BE2C (cell line): ENCODE results near the gene STXBP5L.
"Not testable (repeated sequence)": the region's sequence is repeated elsewhere in the genome, so short reads cannot be mapped to it uniquely, and the experiment has no call there.

Experiments used
- DNase-seq: peaks from one replicate; pipeline ENCODE4 v3.0.0-alpha.2; 2020
- H3K27me3 ChIP-seq: fragments of 250-450 bp; sonication (Bioruptor Pico); 2 replicates; pipeline ENCODE4 v1.5.1; 2020; ENCODE audit warnings: mild to moderate bottlenecking
- H3K36me3 ChIP-seq: fragments of 250-450 bp; sonication (Bioruptor Pico); 2 replicates; pipeline ENCODE4 v1.5.1; 2020; ENCODE audit warnings: mild to moderate bottlenecking
- H3K4me1 ChIP-seq: fragments of 250-450 bp; sonication (Bioruptor Pico); 2 replicates; pipeline ENCODE4 v1.5.1; 2020
- H3K4me3 ChIP-seq: 2 replicates; pipeline ENCODE4 v1.5.1; 2011; ENCODE audit warnings: low read depth, low read length
- H3K9me3 ChIP-seq: fragments of 250-450 bp; sonication (Bioruptor Pico); 2 replicates; pipeline ENCODE4 v1.5.1; 2020
- TF ChIP-seq, protein P1 (sequence below): IDR thresholded peaks from 2 replicates; pipeline ENCODE4 v1.5.1; 2012; ENCODE audit warnings: mild to moderate bottlenecking, low read depth, low read length

Gene STXBP5L

DNA sequence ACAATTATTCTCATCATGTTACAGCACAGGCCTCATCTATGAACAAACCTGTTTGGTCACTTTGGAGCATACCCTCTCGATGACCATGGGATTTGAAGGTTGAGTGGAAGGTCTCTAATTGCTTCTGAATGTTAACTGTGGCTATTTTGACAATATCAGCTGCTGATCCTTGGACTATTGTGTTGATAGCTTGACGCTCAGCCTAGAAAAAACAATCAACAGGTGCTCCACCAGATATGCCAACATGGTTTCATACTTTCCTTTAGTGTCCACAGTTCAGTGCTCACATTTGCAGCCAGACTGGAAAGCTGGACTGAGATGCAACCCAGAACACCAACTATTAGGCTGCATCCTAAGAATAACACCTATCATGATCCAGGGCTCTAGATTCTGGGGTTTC is 528.1 kb downstream of the STXBP5L start:
- peaks cover 26% of the 10 kb centered on the region for H3K36me3 ChIP-seq
- no peaks in the 10 kb centered on the region for H3K27me3 ChIP-seq
- H3K4me1 ChIP-seq = no peaks in the 10 kb centered on the region
- no peaks in the 10 kb centered on the region for H3K9me3 ChIP-seq
- DNase-seq = no peak
- H3K4me3 ChIP-seq = no peak overlapping the region
- TF ChIP-seq, protein P1, sequence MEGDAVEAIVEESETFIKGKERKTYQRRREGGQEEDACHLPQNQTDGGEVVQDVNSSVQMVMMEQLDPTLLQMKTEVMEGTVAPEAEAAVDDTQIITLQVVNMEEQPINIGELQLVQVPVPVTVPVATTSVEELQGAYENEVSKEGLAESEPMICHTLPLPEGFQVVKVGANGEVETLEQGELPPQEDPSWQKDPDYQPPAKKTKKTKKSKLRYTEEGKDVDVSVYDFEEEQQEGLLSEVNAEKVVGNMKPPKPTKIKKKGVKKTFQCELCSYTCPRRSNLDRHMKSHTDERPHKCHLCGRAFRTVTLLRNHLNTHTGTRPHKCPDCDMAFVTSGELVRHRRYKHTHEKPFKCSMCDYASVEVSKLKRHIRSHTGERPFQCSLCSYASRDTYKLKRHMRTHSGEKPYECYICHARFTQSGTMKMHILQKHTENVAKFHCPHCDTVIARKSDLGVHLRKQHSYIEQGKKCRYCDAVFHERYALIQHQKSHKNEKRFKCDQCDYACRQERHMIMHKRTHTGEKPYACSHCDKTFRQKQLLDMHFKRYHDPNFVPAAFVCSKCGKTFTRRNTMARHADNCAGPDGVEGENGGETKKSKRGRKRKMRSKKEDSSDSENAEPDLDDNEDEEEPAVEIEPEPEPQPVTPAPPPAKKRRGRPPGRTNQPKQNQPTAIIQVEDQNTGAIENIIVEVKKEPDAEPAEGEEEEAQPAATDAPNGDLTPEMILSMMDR = no peak

DNA sequence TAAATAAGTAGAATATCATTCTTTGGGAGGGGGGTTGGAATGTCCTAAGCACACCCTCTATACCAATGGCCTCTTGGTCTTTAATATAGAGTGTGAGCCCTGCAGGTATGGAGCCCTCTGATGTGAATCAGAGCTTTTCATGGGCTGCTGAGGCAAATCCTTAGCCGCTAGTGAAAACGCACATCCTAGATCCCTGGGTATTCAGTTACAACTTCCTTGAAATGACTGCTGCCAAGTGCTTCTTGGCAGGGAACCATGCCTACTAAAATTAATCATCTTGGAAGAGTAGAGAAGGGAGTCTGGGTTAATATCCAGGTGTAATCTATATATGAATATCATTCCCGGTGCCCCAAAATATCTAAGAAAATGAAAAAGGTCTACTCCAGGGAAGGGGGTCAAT is 528.6 kb downstream of the STXBP5L start:
- no peaks in the 10 kb centered on the region for H3K4me1 ChIP-seq
- no peak for DNase-seq
- H3K9me3 ChIP-seq = no peaks in the 10 kb centered on the region
- H3K4me3 ChIP-seq = no peak overlapping the region
- TF ChIP-seq, protein P1 = no peak
- peaks cover 26% of the 10 kb centered on the region for H3K36me3 ChIP-seq
- H3K27me3 ChIP-seq = no peaks in the 10 kb centered on the region

DNA sequence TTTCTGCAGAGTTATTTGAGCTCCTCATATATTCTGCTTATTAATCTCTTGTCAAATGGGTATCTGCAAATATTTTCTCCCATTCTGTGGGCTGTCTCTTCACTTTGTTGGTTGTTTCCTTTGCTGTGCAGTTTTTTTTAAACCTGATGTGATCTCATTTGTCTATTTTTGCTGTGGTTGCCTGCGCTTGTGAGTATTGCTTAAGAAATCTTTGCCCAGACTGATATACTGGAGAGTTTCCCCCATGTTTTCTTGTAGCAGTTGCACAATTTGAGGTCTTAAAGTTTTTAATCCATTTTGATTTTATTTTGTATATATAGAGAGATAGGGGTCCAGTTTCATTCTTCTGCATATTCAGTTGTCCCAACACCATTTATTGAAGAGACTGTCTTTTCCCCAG is 535.5 kb downstream of the STXBP5L start:
- H3K4me1 ChIP-seq = no peaks in the 10 kb centered on the region
- no peaks in the 10 kb centered on the region for H3K27me3 ChIP-seq
- TF ChIP-seq, protein P1 = no peak
- DNase-seq = no peak
- no peak overlapping the region for H3K4me3 ChIP-seq
- H3K9me3 ChIP-seq = no peaks in the 10 kb centered on the region
- H3K36me3 ChIP-seq = peaks cover 21% of the 10 kb centered on the region

DNA sequence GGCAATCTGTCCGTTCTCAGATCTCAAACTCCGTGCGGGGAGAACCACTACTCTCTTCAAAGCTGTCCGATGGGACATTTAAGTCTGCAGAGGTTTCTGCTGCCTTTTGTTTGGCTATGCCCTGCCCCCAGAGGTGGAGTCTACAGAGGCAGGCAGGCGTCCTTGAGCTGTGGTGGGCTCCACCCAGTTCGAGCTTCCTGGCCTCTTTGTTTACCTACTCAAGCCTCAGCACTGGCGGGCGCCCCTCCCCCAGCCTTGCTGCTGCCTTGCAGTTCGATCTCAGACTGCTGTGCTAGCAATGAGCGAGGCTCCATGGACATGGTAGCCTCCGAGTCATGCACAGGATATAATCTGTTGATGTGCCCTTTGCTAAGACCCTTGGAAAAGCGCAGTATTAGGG is 543.7 kb downstream of the STXBP5L start:
- H3K4me1 ChIP-seq, H3K4me3 ChIP-seq, H3K27me3 ChIP-seq, DNase-seq, H3K9me3 ChIP-seq: not testable (repeated sequence)
- peaks cover 21% of the 10 kb centered on the region for H3K36me3 ChIP-seq

DNA sequence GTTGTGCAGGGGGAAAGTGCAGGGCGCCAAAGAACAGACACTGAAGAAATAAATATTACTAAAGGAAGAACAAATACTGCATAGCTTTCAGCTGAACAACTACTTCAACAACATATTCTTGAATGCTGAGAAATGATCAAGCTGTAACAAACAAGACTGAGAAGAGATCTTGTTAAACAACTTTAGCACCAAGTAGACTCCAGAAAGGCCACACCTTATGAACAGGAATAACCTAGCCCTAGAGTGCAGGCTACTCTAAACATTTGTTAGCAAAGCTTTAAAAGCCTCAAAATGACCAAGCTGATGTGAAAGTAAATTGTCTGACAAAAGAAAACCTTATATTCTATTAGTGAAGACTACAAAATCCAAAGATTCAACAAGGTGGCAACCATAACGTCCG is 554.6 kb downstream of the STXBP5L start:
- peaks cover 24% of the 10 kb centered on the region for H3K36me3 ChIP-seq

DNA sequence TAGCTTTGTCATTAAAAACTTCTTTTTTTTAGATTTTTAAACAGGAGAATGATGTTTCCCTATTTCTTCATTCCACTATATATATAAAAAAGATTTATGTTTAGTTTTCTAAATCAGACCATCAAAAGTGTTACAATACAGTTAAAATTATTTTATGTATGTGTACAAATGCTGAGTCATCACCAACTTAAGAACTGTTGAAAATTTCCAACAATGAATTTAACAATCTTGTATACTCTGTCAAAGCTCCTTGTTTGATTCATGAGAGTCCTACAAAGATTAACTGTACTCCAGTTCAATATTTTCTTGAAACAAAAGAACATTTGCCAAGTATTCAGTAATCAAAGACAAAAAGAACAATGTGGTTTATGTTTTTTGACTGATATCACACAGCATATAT is 555.7 kb downstream of the STXBP5L start:
- DNase-seq = no peak
- Histone ChIP-seq H3K4me1 (no peaks in the 10 kb centered on the region), H3K27me3 (no peaks in the 10 kb centered on the region), H3K36me3 (peaks cover 31% of the 10 kb centered on the region), H3K9me3 (no peaks in the 10 kb centered on the region), H3K4me3 (no peak overlapping the region)
- TF ChIP-seq, protein P1 = no peak

More for the DNA sequence above, 554.6 kb downstream of the STXBP5L start:
- Histone ChIP-seq H3K4me3 (no peak overlapping the region), H3K4me1 (no peaks in the 10 kb centered on the region), H3K9me3 (no peaks in the 10 kb centered on the region), H3K27me3 (no peaks in the 10 kb centered on the region)
- DNase-seq = no peak
- TF ChIP-seq, protein P1 = no peak

DNA sequence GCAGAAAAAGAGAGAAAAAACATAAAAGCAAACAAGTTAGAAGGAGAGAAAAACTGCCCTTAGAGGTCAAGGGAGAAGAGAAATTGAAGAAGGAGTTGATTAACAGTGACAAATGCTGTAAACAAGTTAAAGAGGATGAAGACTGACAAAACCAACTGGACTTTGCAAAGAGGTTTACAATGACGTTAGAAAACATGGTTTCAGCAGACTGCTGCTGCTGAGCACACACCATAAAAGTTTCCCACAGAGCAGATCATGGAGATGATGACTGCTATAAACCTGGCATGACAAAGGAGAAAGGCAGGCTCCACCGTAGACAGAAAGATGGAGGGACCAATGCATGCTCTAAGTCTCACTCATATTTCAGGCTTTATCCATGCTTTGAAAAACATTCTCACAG is 559.1 kb downstream of the STXBP5L start:
- TF ChIP-seq, protein P1 = no peak
- H3K4me1 ChIP-seq = no peaks in the 10 kb centered on the region
- H3K27me3 ChIP-seq = no peaks in the 10 kb centered on the region
- DNase-seq = no peak
- H3K4me3 ChIP-seq = no peak overlapping the region
- no peaks in the 10 kb centered on the region for H3K9me3 ChIP-seq
- H3K36me3 ChIP-seq = peaks cover 30% of the 10 kb centered on the region
